Esophagus squamous epithelium (tissue), 5 donors: Measurements from ENCODE around the gene SERTAD4. TPM values are rescaled to one million over a fixed set of nuclear protein-coding genes. Genes with fewer than 3 reads are reported as not detected.
A peak's percentile ranks its signal among the peaks of the same experiment; 100 is the strongest.

Source experiments
- DNase-seq: peaks from one replicate; lab custom pipeline; 2025; lab: John Stamatoyannopoulos, UW
- H3K27ac ChIP-seq, 4 donors: fragments of 200-600 bp; sonication (generic); one replicate each; pipeline ENCODE4 v1.5.1; 2016 to 2019; ENCODE audit warnings: mild to moderate bottlenecking in 1 of 4
- H3K27me3 ChIP-seq, 4 donors: fragments of 200-600 bp; sonication (generic); 1 replicate in 3 of 4; 2 replicates in 1 of 4; pipeline versions ENCODE4 v1.5.1 to v1.6.0; 2017 to 2021; ENCODE audit warnings: antibody characterized with exemption in 1 of 4
- H3K36me3 ChIP-seq, 3 donors: fragments of 200-600 bp; sonication (generic); one replicate each; pipeline ENCODE4 v1.5.1; 2016 to 2019
- H3K4me1 ChIP-seq, 3 donors: fragments of 200-600 bp; sonication (generic); one replicate each; pipeline ENCODE4 v1.5.1; 2017 to 2019
- H3K4me3 ChIP-seq, 4 donors: fragments of 200-600 bp; sonication (generic); 1 replicate in 3 of 4; 2 replicates in 1 of 4; pipeline ENCODE4 v1.5.1; 2016 to 2019; ENCODE audit warnings: mild to moderate bottlenecking in 2 of 4, moderate library complexity in 1 of 4
- H3K9me3 ChIP-seq, 3 donors: fragments of 200-600 bp; sonication (generic); one replicate each; pipeline ENCODE4 v1.5.1; 2016 to 2019
- CTCF ChIP-seq, 6 experiments: fragments of 450-650 bp in 4 of 6; fragments of 200-600 bp in 2 of 6; sonication (generic) in 2 of 6; IDR thresholded peaks; one replicate each; pipeline ENCODE4 v1.5.1; 2016 to 2019; ENCODE audit warnings: antibody characterized with exemption in 6 of 6, mild to moderate bottlenecking in 4 of 6, moderate library complexity in 4 of 6
- POLR2A ChIP-seq, 4 donors: fragments of 450-650 bp; IDR thresholded peaks; one replicate each; pipeline ENCODE4 v1.6.1; 2017; ENCODE audit warnings: antibody characterized with exemption in 4 of 4, mild to moderate bottlenecking in 4 of 4, moderate library complexity in 3 of 4
- WGBS, 2 donors: methylation state at CpG; one replicate each; pipeline ENCODE4 v1.1.5; 2018; 5-methylcytosine and 5-hydroxymethylcytosine counted together
- intact Hi-C: fragments of 100-400 bp; cut with DNase I; formaldehyde crosslinking; loops from one replicate; pipeline ENCODE4 v1.15.0; 2022
- total RNA-seq, 4 donors: library from RNA; depleted of rRNA; stranded (reverse); fragments of >200 nt; gene quantifications; one replicate each; pipeline ENCODE4 v1.1.0, GENCODE V29; 2016
- donor health status: DM: yes; HTN: yes; CAD: no.

SERTAD4 gene
- total RNA-seq, 4 donors from 2014 or later: 6.9 to 16.8 (median 11.5) TPM

- Histone ChIP-seq H3K4me1 (peaks cover 6 to 60% (median 43%) of the 10 kb centered on the region in 3 donors), H3K4me3 (no peak overlapping the region), H3K27ac (peak overlapping the region in 1 of 4 donors; percentile 27), H3K27me3 (peaks cover 0 to 15% (median 0%) of the 10 kb centered on the region in 4 donors), H3K36me3 (no peaks in the 10 kb centered on the region), H3K9me3 (no peaks in the 10 kb centered on the region)
- WGBS, 2 donors: 46 to 50% methylated on average over 4 of the region's 4 CpGs
- no peak for DNase-seq
- no peak for TF ChIP-seq CTCF (IDR thresholded peaks at IDR 0.05)
- no peak for TF ChIP-seq POLR2A (IDR thresholded peaks at IDR 0.05)
- intact Hi-C loops: no loop called here
These were observed 27.0 kb downstream of the SERTAD4 start for GRCh38 chr1:210259561-210259960.

- intact Hi-C loops: no loop called here
- no peak for DNase-seq
- 46 to 51% methylated on average over 4 of the region's 4 CpGs for WGBS, 2 donors
- H3K9me3 ChIP-seq: no peaks in the 10 kb centered on the region
- TF ChIP-seq POLR2A (IDR thresholded peaks at IDR 0.05) (no peak), CTCF (IDR thresholded peaks at IDR 0.05) (no peak)
- peaks cover 0 to 14% (median 0%) of the 10 kb centered on the region in 4 donors for H3K27me3 ChIP-seq
- no peaks in the 10 kb centered on the region for H3K36me3 ChIP-seq
- H3K4me1 ChIP-seq: peaks cover 6 to 60% (median 43%) of the 10 kb centered on the region in 3 donors
- peak overlapping the region in 1 of 4 donors; percentile 27 for H3K27ac ChIP-seq
- H3K4me3 ChIP-seq: no peak overlapping the region
These were observed 27.5 kb downstream of the SERTAD4 start for GRCh38 chr1:210260096-210260495.

- Histone ChIP-seq H3K4me3 (peak overlapping the region in 1 of 4 donors; percentile 23), H3K36me3 (no peaks in the 10 kb centered on the region), H3K27me3 (peaks cover 0 to 4% (median 0%) of the 10 kb centered on the region in 4 donors), H3K4me1 (peaks cover 6 to 56% (median 40%) of the 10 kb centered on the region in 3 donors), H3K9me3 (no peaks in the 10 kb centered on the region), H3K27ac (peak overlapping the region in 3 of 4 donors; percentile 29 to 75 (median 47))
- intact Hi-C loops: no loop called here
- no peak for DNase-seq
- TF ChIP-seq POLR2A (IDR thresholded peaks at IDR 0.05) (no peak), CTCF (IDR thresholded peaks at IDR 0.05) (no peak)
- 12 to 21% methylated on average over 8 of the region's 8 CpGs for WGBS, 2 donors
These were observed 29.7 kb downstream of the SERTAD4 start for GRCh38 chr1:210262167-210262896.

- TF ChIP-seq POLR2A (IDR thresholded peaks at IDR 0.05): no peak
- TF ChIP-seq CTCF (IDR thresholded peaks at IDR 0.05): no peak
- 64% methylated on average over 4 of the region's 4 CpGs for WGBS, 2 donors
- peaks cover 0 to 6% (median 0%) of the 10 kb centered on the region in 4 donors for H3K27me3 ChIP-seq
These were observed 30.3 kb downstream of the SERTAD4 start for GRCh38 chr1:210262897-210263272.

GRCh38 chr1:210263963-210264362 is 31.4 kb downstream of the SERTAD4 start:
- no peaks in the 10 kb centered on the region for H3K36me3 ChIP-seq
- no peak for TF ChIP-seq CTCF (IDR thresholded peaks at IDR 0.05)
- H3K9me3 ChIP-seq: no peaks in the 10 kb centered on the region
- intact Hi-C loops: no loop called here
- H3K4me3 ChIP-seq: no peak overlapping the region
- H3K27ac ChIP-seq: no peak overlapping the region
- peaks cover 0 to 11% (median 0%) of the 10 kb centered on the region in 4 donors for H3K27me3 ChIP-seq
- peaks cover 0 to 39% (median 27%) of the 10 kb centered on the region in 3 donors for H3K4me1 ChIP-seq
- no peak for DNase-seq

More at GRCh38 chr1:210262897-210263272, 30.3 kb downstream of the SERTAD4 start:
- DNase-seq: no peak
- H3K4me1 ChIP-seq: peaks cover 4 to 50% (median 38%) of the 10 kb centered on the region in 3 donors
- H3K36me3 ChIP-seq: no peaks in the 10 kb centered on the region
- H3K27ac ChIP-seq: peak overlapping the region in 3 of 4 donors; percentile 29 to 75 (median 47)
- intact Hi-C loops: no loop called here
- H3K9me3 ChIP-seq: no peaks in the 10 kb centered on the region
- peak overlapping the region in 1 of 4 donors; percentile 23 for H3K4me3 ChIP-seq
